Dedifferentiated amniotic fluid mesenchymal stem cell (primary cell): Measurements from ENCODE around the gene ELP1.
"Not testable (repeated sequence)": the region's sequence is repeated elsewhere in the genome, so short reads cannot be mapped to it uniquely, and the experiment has no call there.

ENCODE experiments used
- DNase-seq: peaks from one replicate; pipeline ENCODE4 v3.0.0-alpha.2; 2016; ENCODE audit errors: extremely low spot score

The ELP1 gene

DNA sequence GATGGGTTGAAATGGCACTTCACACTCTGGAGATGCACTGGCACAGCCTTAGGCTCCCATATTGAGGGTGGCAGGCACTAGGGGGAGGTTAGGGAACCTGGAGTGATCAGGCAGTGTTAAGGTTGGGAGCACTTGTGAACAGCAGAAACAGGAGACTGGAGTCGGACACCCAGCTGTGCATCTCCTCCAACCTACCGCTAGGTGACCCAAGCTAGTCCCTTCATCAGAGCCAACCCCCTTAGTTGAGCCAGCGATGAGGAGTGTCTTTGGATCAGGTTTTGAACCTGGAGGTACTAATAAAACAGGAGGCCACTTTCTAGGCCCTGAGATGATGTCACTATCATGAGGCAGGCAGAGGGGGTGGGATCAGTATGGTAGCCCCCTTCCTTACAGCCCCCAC is 79.8 kb downstream of the ELP1 start:
- no peak for DNase-seq

DNA sequence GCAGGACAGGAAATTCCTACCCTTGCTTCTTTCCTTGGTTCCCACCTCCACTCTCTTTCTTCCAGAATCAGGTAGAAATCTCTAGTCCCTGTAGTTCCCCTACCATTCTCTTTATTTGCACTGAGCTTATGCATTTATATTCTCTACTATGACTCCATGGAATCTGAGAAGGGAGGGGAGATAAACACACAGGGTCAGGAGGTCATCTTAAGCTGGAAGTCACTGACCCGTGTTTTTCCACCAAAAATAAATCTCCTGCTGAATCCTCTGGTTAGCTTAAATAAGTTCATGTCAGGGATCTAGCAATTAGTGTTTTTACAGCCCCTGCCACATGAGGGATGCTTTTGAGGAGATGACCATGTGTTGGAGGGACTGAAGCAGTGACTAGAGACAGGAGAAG is 81.8 kb downstream of the ELP1 start:
- DNase-seq: no peak

DNA sequence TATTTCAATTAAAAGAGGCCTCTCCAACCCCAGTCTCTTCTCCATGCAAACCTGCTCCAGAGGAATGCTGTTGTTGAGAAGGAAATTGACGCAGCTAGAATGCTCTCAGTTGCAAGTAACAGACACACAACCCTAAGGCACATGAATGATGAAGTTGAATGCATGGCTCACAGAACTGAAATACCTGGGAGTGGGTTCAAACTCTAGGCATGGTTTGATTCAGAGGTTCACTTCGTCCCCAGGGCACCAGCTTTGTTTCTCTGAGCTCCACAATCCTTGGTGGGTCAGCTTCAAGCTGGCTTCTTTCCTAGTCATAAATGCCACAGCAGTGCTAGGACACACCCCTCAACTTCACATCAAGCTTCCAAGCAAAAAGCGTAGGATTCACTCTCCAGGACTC is 82.8 kb downstream of the ELP1 start:
- no peak for DNase-seq

DNA sequence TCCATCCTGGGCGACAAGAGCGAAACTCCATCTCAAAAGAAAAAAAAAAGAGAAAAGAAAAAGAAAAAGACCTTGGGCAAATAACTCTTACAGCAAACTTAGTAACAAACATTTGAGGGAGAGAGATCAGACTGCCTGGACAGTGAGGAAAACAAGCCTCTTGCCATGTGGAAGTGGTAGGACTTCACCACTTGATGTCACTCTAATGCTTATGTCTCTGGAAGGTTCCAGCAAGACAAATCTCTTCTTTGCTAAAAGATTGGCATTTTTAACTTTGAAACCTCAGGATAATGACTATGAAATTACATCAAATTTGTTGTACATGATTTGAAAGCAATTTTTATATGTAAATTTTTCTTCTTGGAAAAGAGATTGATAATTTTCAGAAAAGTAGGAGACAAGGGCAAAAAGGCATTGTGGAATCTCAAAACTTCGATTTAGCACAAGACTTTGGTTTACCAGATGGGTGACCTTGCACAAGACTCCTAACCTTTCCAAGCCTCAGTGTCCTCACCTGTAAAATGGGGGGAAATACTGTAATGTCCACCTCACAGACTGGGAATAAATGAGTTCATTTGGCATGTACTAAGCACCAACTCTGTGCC is 83.5 kb downstream of the ELP1 start:
- peak; percentile 25 for DNase-seq

DNA sequence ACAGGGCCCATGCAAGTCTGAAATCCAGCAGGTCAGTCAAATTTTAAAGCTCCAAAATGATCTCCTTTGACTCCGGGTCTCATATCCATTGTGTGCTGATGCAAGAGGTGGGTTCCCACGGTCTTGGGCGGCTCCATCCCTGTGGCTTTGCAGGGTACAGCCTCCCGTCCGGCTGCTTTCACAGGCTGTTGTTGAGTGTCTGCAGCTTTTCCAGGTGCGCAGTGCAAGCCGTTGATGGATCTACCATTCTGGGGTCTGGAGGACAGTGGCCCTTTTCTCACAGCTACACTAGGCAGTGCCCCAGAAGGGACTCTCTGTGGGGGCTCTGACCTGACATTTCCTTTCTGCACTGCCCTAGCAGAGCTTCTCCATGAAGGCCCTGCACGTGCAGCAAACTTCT is 85.6 kb downstream of the ELP1 start:
- not testable (repeated sequence) for DNase-seq

DNA sequence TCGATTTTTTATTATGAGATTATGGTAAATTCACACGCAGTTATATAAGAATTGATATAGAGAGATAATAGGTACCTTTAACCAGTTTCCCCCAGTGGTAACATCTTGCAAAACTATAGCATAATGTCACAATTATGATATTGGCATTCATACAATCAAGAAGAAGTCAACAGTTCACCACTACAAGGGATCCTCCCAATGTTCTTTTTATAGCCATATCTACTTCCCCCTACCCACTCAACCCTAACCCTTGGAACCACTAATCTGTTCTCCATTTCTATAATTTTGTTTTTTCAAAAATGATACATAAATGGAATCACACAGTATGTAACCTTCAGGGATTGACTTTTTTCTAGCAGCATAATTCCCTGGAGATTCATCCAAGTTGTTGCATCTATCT is 88.0 kb downstream of the ELP1 start:
- DNase-seq: no peak

DNA sequence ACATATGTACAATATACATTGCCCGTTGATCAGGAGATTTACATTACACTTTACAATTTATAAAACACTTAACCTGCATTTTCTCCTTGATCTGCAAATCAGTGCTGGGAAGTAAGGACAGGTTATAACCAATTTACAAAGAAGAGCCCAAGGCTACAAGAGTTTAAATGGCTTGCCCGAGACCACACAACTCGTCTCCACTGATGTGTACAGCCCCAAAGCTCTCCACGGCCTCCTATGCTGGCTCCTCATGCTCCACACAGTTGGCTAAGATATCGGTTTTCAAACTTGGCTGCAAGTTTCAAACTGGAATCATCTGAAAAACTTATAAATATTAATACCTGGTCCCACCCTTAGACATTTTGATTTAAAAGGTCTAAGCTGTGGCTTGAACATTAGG is 88.4 kb downstream of the ELP1 start:
- no peak for DNase-seq

DNA sequence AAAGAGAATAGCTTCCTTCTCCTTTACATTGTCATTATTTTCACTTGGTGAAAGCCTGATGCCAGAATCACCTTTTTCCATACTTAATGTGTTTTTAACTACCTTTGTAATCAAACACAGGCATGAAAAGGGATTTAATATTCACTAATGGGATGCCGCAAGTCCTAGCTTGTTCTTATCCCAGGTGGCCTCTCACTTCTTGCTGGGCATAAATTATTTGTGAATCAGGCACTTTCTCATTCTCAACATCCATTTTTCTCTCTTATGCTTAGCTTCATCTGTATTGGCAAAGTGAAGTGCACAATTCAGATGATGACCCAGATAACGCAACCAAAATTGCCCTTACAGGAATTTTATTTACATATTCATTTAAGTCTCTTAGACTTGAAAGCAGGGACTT is 89.1 kb downstream of the ELP1 start:
- no peak for DNase-seq

DNA sequence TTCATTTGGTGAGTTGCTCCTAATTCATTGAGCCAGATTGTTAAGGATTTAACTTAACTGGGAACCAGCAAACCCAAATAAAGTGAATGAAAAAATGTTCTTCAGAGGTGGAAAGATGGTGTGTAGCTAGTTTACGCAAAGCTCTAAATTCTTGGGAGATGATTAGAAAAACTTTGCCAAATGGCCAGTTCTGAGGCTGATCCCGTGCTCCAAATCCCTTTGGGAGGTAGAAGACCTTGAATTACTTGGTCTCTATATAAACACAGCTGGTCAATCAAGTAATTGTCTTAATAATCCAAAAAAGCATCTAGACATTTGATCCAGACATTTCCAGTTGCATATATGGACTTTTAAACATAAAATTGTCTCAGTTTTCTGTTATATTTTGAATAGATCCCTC is 89.5 kb downstream of the ELP1 start:
- DNase-seq: no peak

DNA sequence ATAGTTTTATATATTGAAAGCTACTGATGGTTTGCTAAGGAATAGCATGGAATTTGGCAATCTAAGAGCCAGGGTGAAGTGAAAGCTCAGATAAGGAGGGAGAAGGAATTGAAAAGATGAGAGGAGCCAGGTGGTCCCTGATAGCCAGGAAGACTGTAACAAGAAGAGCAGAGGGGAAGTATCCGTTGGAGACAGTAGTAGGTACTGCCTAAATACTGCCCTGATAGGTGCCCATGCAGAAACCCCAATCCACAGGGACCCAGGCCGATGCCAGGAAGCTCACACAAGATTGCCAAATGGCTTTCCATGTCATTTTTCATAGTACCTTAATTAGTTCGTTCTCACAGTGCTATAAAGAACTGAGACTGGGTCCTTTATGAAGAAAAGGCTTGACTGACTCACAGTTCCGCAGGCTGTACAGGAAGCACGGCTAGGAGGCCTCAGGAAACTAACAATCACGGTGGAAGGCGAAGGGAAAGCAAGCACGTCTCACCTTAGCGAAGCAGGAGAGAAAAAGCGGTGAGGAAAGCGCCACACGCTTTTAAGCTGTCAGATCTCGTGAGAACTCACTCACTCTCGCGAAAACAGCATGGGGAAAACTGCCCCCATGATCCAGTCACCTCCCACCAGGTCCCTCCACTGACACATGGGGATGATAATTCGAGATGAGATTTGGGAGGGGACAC is 91.2 kb downstream of the ELP1 start:
- no peak for DNase-seq

DNA sequence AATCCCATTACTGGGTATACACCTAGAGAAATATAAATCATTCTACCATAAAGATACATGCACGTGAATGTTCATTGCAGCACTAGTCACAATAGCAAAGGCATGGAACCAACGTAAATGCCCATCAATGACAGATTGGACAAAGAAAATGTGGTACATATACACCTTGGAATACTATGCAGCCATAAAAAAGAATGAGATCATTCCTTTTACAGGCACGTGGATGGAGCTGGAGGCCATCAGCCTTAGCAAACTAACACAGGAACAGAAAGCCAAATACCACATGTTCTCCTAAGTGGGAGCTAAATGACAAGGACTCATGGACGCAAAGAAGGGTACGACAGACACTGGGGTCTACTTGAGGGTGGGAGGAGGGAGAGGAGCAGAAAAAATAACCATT is 94.4 kb downstream of the ELP1 start:
- DNase-seq: not testable (repeated sequence)

DNA sequence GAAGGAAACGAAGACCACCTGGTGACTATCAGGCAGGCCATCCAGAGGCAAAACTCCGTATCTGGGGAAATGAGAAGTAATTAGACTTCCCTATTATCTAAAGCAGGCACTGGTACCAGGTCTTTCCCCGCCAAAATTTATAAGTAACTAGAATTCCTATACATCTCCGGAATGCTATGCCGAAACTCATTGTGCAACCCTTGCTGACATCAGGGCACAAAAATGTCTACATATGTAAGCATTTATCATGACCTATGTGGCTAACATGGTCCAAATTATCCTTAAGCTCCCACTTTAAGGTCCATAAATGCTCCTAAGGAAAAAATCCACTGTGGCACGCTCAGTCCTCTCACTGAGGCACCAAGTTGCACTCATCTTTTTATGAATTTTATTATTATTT is 95.9 kb downstream of the ELP1 start:
- no peak for DNase-seq

DNA sequence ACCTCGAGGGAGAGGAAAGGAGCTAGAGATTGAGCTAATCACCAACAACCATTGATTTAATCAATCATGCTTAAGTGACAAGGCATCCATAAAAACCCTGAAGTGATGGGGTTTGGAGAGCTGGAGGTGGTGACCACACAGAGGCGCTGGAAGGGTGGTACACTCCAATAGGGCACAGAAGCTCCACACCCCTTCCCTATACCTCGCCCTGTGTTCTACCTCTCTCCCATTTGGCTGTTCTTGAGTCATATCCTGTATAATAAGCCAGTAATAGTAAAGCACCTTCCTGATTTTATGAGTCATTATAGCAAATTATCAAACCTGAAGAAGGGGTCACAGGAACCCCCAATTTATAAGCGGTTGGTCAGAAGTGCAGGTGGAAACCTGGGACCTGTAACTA is 96.4 kb downstream of the ELP1 start:
- DNase-seq: no peak

DNA sequence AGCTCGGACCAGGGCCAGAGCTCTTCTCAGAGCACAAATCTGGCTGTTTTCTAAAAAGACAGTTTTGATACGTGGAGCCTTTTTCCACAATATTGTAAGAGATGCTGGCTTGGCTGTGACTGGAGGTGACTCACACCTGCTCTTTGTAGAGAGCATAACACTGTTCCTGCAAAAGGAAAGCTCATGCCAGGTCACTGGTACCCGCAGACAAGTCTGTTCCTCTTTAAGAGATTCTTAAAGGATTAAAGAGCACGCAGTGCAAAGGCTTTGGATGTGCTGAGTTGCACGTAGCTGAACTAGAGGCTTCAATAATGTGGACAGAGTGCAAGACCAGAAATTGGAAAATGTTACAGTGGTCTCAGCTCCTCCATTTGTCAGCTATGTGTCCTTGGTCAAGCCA is 97.1 kb downstream of the ELP1 start:
- DNase-seq: peak; percentile 51

DNA sequence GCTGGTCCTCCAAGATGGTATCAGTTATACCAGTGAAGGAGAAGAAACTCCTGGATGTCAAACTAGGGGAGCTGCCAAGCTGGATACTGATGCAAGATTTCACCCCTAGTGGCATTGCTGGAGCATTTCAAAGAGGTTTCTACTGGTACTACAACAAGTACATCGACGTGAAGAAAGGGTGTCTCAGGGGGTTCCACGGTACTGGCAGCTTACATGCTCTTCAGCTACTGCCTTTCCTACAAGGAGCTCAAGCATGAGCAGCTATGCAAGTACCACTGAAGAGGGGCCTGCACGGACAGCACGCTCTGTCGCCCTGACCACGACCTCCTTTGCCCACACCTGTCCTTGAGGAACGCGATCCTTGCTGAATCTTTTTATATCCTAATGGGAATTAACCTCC is 97.6 kb downstream of the ELP1 start:
- no peak for DNase-seq

DNA sequence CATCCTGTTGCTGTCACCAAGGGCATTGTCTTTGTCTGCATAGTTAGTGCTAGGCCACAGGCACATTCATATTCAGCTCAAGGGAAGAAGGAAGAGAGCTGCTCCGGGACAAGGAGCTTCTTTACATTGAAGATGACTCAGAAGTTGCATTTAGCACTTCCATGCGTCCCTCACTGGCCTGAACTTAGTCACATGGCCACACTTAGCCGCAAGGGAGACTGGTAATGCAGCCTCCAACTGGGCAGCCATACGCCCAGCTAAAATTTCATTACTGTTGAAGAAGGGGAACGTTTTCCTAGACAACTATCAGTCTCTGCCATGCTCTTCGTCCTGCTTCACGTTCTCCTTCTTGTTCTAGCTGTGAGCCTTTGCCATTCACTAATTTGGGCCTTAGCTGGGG is 98.1 kb downstream of the ELP1 start:
- DNase-seq: no peak

DNA sequence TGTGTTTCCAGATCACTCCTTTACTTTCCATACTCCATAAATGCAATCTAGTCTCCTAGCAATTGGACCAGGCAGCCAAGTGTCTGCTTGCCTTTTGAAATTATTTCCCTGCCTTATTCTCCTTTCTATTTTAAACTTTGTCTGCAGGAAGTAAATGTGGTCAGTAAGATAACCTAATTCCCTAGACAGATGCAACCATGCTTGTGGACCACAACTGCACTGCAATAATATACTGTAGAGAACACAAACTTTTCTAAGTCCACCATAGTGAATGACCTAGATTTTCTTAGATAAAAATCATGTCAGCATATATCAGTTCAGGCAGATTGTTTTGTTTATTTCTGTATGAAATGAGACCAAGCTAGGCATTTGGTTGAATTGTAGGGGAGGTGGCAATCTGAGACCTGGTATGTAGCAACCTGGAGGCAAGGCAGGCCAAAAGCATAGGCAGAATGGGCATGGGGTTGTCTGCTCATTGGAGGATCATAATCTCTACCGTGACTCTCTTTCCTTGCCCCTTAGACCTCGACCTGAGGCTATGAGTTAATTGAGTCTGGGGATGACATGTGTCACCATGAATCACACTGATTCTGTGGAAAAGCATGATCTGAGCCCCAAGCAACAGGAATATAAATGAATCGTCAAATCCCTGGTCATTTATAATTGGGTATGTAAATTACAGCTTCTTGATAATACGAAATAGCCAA is 98.8 kb downstream of the ELP1 start:
- no peak for DNase-seq

DNA sequence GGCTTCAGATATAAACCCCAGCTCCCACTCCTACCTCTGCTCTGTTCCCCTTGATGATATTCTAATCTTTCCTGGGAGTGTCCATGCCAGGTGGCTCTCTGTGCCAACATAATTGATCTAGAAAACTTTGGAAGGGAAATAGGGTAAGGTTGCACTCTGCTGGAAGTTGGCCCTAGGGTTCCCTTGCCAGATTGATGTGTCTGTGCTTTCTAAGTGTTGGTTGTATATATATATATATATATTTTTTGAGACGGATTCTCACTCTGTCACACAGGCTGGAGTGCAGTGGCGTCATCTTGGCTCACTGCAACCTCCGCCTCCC is 101.8 kb downstream of the ELP1 start:
- no peak for DNase-seq

DNA sequence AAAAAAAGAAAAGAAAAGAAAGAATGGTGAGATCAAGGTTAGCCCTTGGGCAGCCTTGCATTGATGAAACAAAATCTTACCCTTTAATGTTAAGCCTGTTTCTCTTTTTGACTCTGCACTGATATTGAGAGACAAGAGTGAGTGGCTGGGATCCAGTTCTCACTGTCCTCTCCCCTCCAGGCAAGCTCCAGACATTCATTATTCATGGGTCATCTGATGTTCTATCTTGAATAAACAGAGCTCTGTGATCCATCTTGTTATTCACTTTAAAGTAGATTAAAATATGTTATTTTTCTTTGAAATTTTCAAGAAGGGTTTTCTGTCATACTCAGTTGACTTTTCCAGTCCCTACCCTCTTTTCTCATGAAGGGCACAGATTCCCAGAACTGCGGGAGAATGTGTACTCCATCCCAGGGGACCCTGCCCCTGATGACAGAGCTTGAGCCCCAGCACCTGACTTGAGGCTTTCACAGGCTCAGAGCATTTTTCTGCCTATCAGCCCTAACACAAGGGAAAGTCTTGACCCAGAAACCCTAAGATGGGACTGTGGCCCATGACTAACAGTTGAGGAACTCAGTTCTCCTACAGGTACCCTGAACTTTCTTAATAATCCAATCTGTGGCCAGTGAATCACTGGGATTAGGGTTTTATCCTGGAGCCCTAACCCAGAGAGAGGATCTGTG is 102.3 kb downstream of the ELP1 start:
- no peak for DNase-seq

DNA sequence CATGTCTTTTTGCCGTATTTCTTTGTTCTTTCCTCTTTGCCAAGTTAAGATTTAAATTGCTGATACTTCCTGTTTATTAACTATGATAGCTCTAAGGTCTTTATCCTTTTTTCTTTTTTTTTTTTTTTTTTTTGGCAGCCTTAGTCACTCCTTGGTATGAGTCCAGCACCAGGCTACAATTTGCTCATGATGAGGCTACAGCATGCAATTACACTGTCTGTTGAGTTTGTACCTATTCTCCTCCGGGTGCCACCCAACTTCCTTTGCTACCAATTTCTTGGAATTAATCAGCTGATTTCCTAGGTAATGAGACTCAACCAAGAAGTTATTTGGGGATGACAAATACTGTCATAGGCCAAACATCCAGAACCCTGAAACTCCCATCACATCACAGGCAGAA is 103.7 kb downstream of the ELP1 start:
- DNase-seq: no peak

DNA sequence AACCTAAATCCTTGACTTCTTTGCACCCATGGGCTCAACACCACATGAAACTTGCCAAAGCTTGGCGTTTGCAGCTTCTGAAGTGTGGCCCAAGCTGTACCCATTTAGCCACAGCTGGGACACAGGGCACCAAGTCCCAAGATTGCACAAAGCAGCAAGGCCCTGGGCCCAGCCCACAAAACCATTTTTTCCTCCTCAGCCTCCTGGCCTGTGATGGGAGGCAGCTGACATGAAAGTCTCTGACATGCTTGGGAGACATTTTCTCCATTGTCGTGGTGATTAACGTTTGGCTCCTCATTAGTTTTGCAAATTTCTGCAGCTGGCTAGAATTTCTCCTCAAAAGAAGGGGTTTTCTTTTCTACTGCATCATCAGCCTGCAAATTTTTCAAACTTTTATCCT is 110.1 kb downstream of the ELP1 start:
- no peak for DNase-seq
